ENCODE data around the gene TMEM250.
A peak's percentile ranks its signal among the peaks of the same experiment; 100 is the strongest.

TMEM250 gene

DNA sequence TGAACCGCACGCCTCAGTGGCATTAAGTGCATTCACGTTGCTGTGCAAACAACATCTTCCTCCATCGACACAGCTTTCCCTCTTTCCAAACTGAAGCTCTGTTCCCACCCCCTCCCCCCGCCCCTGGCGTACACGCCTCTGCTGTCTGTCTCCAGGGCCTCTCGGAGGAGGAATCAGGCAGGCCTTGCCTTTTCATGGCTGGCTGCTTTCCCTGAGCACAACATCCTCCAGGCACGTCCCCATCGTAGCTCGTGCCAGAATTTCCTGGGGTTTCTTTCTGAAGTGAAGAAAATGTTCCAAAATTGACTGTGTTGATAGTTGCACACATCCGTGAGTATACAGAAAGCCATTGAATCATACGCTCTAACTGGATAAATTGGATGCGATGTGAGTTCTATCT is 22.3 kb upstream of the TMEM250 start:
- TF ChIP-seq, protein P1, sequence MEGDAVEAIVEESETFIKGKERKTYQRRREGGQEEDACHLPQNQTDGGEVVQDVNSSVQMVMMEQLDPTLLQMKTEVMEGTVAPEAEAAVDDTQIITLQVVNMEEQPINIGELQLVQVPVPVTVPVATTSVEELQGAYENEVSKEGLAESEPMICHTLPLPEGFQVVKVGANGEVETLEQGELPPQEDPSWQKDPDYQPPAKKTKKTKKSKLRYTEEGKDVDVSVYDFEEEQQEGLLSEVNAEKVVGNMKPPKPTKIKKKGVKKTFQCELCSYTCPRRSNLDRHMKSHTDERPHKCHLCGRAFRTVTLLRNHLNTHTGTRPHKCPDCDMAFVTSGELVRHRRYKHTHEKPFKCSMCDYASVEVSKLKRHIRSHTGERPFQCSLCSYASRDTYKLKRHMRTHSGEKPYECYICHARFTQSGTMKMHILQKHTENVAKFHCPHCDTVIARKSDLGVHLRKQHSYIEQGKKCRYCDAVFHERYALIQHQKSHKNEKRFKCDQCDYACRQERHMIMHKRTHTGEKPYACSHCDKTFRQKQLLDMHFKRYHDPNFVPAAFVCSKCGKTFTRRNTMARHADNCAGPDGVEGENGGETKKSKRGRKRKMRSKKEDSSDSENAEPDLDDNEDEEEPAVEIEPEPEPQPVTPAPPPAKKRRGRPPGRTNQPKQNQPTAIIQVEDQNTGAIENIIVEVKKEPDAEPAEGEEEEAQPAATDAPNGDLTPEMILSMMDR (IDR thresholded peaks at IDR 0.05) = no peak

DNA sequence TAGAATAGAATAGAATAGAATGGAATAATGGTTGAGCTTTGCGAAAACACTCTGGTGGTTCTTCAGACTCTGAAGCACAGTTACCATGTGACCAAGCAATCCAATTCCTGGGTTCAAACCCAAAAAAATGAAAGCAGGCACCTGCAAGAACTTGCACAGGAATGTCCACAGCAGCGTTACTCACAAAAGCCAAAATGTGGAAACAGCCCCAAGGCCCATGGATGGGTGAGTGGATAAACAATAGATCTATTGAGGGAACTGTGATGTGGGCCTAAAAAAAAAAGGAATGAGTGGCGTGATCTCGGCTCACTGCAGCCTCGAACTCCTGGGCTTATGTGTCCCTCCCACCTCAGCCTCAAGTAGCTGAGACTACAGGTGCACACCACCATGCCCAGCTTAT is 21.4 kb upstream of the TMEM250 start:
- TF ChIP-seq, protein P1 (IDR thresholded peaks at IDR 0.05) = no peak

- TF ChIP-seq, protein P1 (IDR thresholded peaks at IDR 0.05) = peak; percentile 44
These were observed 19.9 kb upstream of the TMEM250 start for GRCh38 chr9:136138566-136138965.

DNA sequence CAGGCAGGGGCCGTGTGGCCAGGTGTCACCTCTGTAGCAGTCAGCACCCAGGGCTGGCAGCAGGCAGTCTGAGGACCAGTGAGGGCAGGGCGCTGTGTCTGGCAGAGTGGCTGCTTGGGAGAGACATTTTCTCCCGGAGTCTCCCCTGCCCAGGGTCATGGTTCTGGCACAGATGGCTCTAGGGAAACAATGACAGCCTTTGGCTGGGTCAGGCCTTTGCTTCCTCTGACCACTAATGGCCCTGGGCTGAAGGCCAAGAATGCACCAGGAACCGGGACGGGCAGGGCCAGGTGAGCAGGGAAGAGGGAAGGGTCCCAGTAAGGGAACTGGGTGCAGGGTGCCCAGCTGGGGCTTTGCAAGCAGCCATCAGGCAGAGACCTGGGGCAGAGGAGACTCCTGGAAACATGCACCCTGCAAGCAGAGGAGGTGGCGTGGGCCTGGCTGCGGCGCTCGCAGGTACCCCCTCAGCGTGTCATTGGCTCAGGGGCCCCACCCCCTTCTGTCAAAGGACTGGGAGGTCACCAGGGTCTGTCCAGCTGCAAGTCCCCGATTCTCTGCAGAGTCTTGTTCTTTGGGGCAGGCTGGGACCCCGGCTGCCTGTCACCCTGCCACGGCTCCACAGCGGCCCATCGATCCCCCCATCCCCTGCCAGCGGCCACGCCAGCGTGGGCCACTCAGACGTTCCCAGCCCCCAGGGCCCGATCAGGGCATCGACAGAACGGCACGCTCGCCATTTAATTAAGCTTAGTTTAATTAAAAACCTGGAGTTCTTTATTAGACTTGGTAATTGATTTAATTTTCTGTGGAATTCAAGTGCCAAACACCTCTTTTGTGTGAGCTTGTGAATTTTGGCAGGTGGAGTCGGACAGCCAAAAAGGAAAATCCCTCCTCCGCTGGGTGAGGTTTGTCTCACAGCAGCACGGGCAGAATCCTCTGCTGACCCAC is 18.9 kb upstream of the TMEM250 start:
- TF ChIP-seq, protein P1 (IDR thresholded peaks at IDR 0.05) = no peak

DNA sequence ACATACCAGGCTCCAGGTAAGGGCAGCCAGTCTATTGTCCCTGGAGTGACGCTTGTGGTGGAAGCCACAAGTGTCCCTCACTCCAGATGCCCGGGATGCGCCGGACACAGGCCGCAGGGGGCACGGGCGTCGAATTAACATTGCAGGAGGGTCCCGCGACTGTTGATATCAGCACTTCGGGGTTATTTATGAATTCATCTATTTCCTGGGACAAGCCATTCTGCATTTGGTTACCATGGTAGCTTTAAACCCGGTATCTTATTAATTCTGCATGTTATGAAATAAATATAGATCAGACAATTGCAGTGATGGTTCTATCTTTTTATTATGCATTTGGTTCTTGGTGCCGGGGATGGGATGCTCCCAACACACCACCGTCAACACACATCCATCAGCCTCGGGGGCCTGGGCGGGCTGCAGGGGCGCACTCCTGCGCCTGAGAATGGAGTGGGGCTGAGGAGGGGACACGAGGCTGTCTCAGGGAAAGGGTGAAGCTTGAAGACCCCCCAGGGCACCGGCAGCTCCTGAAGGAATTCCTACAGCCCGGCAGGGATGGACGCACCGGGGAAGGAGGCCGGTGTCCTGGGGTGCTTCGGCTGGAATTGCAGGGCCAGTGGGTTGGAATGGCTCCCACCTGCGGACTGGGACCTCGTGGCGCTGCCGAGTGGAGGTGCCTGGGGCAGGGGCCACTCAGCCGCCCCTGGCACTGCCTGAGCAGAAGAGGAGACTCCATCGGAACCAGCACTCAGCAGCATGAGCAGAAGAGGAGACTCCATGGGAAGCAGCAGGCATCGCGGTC is 17.7 kb upstream of the TMEM250 start:
- TF ChIP-seq, protein P1 (IDR thresholded peaks at IDR 0.05) = no peak

DNA sequence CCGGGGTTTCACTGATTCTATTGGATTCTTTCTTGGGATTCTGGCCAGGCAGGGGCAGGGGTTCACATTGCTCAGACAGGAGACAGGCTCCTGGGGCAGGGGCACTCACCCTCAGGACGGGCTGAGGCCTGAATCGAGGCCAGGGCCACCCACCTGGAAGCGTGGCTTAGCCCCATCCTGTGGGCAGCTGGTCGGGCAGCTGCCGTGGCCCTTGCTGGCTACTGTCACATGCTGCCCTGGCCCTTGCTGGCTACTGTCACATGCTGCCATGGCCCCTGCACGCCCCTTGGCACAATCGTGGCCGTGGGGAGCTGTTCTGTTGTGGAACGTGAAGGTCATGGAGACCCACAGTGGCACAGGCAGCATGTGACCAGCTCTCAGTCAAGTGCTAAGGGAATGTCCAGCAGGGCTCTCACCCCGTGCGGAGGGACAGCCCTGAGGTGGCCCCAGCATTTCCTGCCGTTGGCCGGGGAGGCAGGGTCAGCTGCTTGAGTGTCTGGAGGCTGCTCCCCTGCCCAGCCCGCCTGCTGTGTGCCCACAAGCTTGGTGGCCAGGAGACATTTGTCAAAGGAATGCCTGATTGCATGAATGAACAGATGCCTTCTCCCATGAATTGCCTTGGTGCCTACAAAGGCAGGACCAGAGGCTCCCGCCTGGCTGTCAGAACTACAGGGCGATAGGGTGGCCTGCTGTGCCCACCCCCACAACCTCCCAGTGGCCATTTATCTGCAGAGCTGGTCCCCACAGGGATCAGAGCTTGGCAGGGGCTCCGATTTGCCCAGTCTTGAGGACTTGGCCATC is 16.9 kb upstream of the TMEM250 start:
- TF ChIP-seq, protein P1 (IDR thresholded peaks at IDR 0.05) = no peak

DNA sequence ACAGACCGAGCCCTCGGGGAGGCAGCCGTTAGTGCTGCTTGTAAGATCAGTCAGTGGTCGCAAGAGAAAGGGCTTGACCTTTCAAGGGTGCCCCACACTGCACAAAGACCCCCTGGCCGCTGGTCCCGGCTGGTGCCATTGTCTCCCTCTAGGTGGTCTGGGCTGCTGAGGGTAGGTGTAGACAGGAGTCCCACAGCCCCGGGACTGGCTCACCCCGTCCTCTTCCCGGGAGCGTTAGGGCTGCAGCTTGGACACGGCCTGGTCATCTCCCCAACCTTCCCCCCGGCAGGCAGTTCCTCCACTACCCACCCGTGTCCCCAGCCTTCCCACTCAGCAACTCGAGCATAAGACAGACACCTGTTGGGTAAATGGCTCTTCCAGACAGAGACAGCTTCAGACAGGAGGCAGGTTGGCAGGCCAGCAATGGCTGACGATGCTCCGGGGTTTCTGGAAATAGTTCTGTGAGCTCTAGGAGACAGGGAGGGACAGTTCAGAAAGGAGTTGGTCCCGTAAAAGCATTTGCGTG is 15.3 kb upstream of the TMEM250 start:
- TF ChIP-seq, protein P1 (IDR thresholded peaks at IDR 0.05) = no peak

Measured in LNCAP (cell line).